ENCODE results near the gene RAB14.
"Not testable (repeated sequence)": the region's sequence is repeated elsewhere in the genome, so short reads cannot be mapped to it uniquely, and the experiment has no call there.

RAB14 gene

DNA sequence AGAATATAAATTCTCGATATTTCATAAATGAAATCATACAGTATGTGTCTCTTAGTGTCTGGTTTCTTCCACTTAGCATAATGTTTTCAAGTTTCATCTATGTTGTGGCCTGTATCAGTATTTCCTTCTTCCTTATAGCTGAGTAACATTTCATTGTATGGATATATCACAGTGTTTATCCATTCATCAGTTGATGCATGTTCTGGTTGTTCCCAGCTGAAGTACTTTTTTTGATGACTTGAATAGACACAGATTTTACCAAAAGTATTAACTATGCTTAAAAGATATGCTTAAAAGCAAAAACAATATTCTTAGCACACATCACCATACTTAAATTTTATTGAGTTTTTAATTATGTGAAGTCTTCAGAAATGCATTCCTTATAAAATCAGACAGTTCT, 12.7 kb downstream of the RAB14 start:
- no peak for DNase-seq

DNA sequence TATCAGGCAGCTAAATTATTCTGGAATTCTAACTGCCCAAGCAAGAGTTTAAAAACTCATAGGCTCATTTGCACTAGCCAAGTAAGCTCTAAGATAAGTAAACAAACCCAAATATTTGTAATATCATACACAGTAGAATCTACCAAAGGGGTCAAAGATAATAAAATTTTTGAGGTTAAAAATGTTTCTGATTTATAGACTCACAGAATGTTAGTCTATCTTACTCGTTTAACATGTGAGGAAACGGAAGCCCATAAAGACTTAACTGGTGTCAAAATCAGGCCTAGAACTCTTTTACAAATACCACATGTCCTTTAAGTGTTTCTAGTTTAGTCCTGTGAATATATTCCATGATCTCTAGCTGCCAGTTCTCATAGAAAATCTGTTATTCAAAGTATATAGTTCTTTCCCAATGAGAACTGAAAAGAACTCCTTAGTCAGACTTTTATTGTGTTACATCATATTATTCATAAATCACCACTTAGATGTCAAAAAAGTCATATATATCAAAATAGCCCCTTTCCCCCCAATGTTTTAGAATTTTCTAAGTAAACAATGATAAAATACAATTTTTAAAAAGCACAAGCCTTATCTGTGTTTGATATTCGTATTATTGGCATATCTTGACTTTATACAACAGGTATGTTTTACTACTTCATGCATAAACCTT, 13.9 kb downstream of the RAB14 start:
- DNase-seq = no peak

- no peak for DNase-seq
Measured at GRCh38 chr9:121185774-121186403, 15.8 kb downstream of the RAB14 start.

DNA sequence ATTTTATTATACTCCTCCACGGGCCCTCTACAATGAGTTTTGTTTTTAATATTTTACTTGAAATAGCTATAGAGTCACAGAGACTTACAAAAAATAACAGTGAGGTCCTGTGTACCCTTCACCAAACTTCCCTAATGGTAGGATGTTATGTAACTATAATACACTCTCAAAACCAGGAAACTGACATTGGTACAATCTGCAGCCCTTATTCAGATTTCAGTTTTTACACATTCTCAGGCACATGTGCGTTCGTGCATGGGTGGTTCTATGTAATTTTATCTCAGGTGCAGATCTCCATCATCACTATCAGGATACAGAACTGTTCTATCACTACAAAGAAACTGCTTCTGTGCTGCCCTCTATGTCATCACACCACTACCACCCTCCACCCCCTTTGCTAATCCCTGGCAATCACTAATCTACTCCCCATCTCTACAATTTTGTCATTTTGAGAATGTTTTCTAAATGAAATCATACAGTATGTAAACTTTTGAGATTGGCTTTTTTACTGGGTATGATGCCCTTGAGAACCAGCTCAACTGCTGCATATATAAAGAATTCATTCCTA, 16.4 kb downstream of the RAB14 start:
- DNase-seq = no peak

GRCh38 chr9:121184463-121184862, 17.2 kb downstream of the RAB14 start:
- no peak for DNase-seq

DNA sequence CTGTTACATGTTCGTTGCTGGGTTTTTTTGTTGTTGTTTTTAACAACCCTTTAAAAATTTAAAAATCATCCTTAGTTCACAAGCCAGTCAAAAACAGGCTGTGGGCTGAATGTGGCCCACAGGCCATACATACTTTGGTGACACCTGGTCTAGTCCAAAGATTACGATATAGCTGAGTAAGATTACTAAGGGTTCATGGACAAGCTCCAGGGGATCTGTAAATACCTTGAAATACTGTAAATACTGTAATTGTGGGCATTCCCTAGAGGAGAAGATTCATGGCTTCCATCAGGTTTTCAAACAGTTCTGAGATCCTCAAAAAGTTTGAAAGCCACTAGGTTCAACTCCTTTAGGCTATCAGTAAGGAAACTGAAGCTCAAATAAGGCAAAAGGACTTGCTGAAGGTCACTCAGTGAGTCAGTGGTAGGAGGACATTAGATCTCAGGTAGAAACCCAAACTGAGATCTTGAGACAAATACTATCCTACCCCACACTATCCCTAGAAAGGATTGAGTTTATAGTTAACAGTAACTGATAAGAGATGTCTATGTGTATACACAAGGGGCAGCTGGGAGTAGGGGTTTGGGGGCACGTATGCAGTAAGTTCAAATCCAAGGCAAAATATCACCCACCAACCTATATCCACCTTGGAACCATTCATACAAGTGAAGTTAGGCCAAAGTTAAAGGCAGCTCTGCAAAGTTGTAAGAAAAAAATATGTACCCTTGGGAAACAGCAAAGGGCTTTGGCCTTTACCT, 17.8 kb downstream of the RAB14 start:
- no peak for DNase-seq

DNA sequence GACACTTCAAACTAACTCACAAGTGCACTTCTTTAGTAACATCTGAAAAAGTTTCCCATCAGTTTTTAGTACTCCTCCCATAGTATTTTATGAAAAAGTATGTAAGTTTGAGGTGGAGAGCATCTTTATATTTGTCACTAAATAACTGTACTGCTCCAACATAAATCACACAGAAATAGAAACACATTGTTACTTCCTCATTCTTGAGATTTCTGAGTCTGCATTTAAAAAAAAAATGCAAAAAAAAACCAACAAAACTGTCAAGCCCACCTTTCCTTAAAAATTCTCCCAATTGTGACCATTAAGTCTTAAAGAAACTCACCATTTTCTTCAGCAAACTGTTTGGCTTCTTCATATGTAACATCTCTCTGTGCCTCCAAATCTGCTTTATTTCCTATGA, 18.7 kb downstream of the RAB14 start:
- no peak for DNase-seq

DNA sequence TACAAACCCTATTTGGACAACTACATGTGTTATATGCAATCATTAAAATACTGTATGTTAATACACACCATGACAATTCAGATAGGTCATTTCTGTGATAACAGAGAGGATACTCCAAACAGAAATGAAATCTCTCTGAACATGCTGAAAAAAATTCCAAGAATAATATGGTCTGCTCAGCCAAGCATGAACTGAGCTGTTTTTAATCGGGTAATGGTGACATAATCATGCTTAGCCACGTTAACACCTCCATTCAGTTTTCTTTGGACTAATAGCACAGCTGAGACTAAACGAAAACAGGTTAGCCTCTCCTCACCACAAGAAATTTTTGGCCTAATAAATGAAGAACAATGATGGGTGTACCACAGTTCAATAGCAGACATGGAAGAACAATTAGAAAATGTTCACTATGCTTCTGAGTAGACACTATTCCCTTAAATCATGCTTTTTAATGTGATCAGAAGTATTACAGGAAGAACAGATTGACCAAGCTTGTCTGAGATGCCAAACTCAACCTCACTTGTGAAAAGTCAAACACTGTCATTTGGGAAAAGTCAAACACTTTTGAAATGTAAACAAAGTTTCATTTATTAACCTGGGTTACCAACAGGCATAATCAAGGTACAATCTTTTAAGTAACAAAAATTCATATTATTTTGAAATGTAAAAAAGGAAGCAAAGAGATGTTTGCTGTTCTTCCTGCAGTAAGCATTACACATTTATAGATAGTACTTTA, 19.4 kb downstream of the RAB14 start:
- no peak for DNase-seq

DNA sequence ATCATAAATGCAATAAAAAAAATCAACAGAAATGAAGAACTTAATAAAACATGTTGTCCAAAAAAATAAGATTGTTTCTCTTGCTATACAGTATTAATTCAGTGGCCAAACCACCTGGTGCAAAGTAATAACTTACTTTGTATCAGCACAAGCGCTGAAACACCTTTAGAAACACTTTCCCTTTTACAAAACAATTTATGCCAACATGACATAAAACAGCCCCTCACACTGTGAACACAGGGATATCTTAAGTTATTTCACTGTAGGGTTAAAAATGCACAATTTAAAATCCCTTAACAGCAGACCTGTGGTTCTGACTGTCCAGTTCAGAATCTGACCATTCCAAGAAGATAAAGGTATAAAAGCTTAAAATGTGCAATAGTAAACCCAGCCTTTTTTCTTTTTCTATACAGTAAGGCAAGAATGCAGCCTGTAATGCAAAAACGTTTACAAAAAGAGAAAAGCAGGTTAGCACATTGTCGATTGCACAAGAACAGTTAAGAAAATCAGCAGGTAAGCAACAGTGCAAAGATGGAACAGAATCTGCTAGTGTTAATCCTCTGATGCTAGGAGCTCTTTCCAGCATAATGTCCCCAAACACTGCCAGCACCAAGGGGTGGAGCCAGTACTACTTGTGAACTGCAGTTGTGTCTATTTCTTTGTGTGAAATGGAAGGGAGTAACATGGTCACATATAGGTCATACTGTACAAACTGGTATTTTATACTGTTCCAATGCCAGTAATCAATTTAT, 21.6 kb downstream of the RAB14 start:
- no peak for DNase-seq

DNA sequence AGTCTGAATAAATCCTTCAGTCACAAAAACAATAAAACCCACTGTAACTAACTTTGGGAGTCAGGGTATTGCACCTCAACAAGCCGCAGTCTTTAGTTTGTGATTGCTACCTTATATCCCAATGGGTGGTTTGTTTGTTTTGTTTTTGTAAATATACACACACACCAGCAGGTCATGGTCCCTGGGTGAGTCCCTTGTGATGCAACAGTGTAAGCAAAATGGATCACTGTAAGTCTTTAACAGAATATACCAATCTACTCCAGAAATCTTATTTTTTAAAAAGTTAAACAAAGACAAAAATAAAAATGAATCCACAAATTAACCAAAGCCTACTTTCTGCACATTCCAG, 22.3 kb downstream of the RAB14 start:
- not testable (repeated sequence) for DNase-seq

DNA sequence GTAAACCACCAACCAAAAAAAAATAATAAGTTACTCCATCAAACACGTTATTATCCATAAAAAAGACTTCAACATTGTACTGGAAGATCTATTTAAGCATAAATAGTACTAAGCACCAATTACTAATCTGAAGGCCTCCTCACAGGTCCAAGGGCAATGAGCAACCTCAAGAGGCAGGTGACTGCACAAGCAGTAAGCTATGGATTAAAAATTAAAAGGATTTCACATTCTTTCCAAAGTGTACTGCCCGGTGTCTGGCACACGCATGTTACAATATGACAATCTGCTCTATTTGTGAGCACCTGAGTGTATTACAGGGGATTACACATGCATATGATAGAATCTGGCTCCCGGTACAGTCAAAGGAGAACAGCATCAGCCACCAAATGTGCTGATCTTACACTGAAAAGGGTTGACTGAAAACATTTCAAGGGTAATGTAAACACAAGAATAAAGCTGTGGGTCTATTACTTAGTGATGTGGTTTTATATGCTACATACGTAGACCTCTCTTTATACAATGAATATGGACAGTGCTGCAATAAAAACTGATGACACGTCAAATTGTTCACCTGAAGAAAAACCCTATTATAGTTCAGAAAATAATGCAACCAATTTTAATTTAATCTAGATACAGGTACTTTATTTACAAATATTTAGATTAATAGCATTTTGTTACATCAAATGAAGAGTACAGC, 22.8 kb downstream of the RAB14 start:
- no peak for DNase-seq

DNA sequence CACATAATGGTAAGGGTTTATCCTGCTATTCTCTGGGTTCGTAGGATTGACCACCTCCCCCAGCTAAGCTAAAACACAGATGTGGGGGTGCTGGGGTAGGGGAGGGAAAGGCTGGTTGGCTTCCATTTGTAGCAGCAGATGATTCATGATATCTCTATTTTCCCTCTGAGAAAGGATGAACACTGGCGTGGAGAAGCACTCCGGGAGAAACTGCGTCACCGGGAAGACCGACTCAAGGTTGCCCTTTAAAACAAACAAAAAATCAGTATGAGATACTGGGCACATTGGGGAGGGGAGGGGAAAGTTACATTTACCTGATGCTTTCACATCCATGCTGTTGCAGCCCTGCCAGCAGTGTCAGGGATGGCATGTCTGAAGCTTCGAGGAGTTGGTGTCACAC, 28.2 kb downstream of the RAB14 start:
- DNase-seq = no peak

- DNase-seq = no peak
Measured at GRCh38 chr9:121172726-121173487, 28.8 kb downstream of the RAB14 start.

DNA sequence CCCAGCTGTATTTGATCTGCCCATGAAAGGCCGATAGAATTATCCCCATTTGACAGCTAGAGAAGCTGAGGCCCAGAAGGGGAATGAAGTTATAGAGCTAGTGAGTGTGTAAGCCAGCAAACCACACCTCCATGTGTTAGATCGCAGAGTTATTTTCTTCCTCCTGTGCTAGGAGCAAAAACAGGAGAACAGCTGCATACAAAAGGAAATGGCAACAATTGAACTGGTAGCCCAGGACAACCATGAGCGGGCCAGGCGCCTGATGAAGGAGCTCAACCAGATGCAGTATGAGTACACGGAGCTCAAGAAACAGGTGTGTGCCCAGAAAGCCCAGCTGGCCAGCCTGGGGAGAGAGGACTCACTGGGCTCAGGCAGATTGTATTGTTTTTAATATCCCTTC, 30.4 kb downstream of the RAB14 start:
- no peak for DNase-seq

DNA sequence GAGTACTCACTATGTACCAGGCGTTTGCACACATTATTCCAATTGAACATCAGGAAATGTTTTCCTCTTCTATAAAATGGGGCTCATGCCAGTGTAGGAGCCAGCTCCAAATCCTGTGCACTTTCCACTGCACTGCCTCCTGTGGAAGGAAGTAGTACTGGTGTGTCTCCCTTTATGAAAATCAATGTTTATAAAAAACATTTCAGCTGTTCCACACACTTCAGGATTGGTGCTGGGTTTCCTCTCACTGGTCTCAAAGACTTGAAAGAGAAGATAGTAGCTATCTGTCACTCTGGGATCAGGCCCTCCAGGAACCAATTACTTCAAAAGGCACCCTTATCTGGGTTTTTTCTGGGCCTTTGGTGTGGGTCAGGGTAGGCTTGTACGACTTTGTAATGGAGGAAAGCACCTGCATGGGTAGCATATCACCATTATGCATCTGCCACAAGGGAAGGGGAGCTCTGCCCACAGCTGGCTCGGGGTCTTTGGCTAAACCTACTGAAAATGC, 32.5 kb downstream of the RAB14 start:
- no peak for DNase-seq

DNA sequence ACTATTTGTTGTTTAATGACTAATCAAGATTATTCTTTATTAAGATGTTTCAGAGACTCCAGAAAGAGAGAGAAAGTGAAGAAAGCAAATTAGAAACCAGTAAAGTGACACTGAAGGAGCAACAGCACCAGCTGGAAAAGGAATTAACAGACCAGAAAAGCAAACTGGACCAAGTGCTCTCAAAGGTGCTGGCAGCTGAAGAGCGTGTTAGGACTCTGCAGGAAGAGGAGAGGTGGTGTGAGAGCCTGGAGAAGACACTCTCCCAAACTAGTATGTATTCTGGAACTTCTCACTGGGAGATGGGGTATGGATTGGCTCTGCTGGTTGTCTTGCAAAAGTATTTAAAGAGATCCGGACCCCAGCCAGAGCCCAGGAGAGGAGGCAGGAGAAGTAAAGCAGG, 33.6 kb downstream of the RAB14 start:
- DNase-seq = no peak

DNA sequence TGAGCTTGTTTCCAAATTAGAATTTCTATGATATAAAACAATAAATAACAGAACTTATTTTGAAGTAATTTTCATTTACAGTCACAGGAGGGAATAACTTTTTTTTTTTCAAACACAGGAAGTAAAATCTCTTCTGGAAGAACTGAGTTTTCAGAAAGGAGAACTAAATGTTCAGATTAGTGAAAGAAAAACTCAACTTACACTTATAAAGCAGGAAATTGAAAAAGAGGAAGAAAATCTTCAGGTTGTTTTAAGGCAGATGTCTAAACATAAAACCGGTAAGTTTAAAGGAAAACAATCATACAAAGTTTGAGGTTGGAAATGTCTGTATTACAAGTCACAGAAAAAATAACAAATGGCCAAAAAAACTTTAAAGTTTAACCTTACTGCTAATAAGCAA, 41.6 kb downstream of the RAB14 start:
- no peak for DNase-seq

DNA sequence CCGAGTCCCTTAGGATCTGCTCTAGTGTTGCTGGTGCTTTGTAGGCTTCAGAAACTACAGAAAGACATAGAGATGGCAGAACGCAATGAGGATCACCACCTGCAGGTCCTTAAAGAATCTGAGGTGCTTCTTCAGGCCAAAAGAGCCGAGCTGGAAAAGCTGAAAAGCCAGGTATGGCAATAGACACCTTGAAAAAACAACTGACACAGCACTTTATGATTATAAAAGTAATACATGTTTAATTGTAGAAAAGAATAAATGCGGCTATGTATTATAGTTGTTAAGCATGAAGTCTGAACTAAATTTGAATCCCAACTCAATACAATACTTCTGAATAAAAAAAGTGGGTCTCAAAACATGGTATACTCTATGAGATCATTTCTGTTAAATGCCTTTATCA, 43.7 kb downstream of the RAB14 start:
- no peak for DNase-seq

GRCh38 chr9:121156263-121156731, 45.4 kb downstream of the RAB14 start:
- DNase-seq = no peak

GRCh38 chr9:121154782-121155181, 46.9 kb downstream of the RAB14 start:
- DNase-seq = no peak

- no peak for DNase-seq
Measured at GRCh38 chr9:121153642-121154041, 48.0 kb downstream of the RAB14 start.

Data from NCI-H146 (cell line).